Middle frontal gyrus (tissue), 1 donor: ENCODE data around the gene ETS2.
"Not testable (repeated sequence)": the region's sequence is repeated elsewhere in the genome, so short reads cannot be mapped to it uniquely, and the experiment has no call there.

Experiments
- DNase-seq: peaks from one replicate; pipeline ENCODE4 v3.0.0-alpha.2; 2015; ENCODE audit warnings: low spot score; ENCODE audit errors: extremely low spot score

ETS2 gene

GRCh38 chr21:38837806-38838461 is 32.2 kb downstream of the ETS2 start:
- DNase-seq, result no peak

GRCh38 chr21:38838598-38839327 is 33.0 kb downstream of the ETS2 start:
- no peak for DNase-seq

GRCh38 chr21:38839328-38840286 is 33.9 kb downstream of the ETS2 start:
- no peak for DNase-seq

GRCh38 chr21:38840456-38841300 is 34.9 kb downstream of the ETS2 start:
- no peak for DNase-seq

- no peak for DNase-seq
Observed at GRCh38 chr21:38841472-38841871, 35.7 kb downstream of the ETS2 start.

GRCh38 chr21:38842079-38842478 is 36.4 kb downstream of the ETS2 start:
- no peak for DNase-seq

- DNase-seq, result no peak
Observed at GRCh38 chr21:38843379-38843778, 37.6 kb downstream of the ETS2 start.

- no peak for DNase-seq
Observed at GRCh38 chr21:38843806-38844503, 38.2 kb downstream of the ETS2 start.

GRCh38 chr21:38845374-38845773 is 39.6 kb downstream of the ETS2 start:
- not testable (repeated sequence) for DNase-seq

GRCh38 chr21:38847556-38847955 is 41.8 kb downstream of the ETS2 start:
- no peak for DNase-seq

- DNase-seq, result no peak
Observed at GRCh38 chr21:38848187-38848609, 42.5 kb downstream of the ETS2 start.

GRCh38 chr21:38849776-38850175 is 44.0 kb downstream of the ETS2 start:
- no peak for DNase-seq

GRCh38 chr21:38850277-38850951 is 44.7 kb downstream of the ETS2 start:
- no peak for DNase-seq

GRCh38 chr21:38851101-38851500 is 45.4 kb downstream of the ETS2 start:
- DNase-seq, result no peak

- DNase-seq, result no peak
Observed at GRCh38 chr21:38852278-38852677, 46.5 kb downstream of the ETS2 start.

GRCh38 chr21:38852708-38853107 is 47.0 kb downstream of the ETS2 start:
- DNase-seq, result no peak

- no peak for DNase-seq
Observed at GRCh38 chr21:38853421-38853919, 47.7 kb downstream of the ETS2 start.

- no peak for DNase-seq
Observed at GRCh38 chr21:38857152-38857825, 51.6 kb downstream of the ETS2 start.
